ENCODE measurements around the gene LATS2. TPM values are rescaled to one million over a fixed set of nuclear protein-coding genes. Genes with fewer than 3 reads are reported as not detected.

Gene LATS2
- 10 to 100 TPM; 15.8 to 29.8 TPM for total RNA-seq

GRCh38 chr13:21061029-21061763, at the start of gene LATS2:
TSS of gene LATS2 (minus strand) at chr13:21061586. CDS start at chr13:21046026, 15,560 bp downstream.
- no peaks in the 10 kb centered on the region for H3K36me3 Mint-ChIP-seq
- H3K4me3 Mint-ChIP-seq = peak within 1 kb of the TSS; percentile 86
- peaks cover 13 to 24% of the 10 kb centered on the region in 2 donors for H3K4me1 Mint-ChIP-seq (ENCODE audit: low read depth in 2 of 2)
- H3K27ac Mint-ChIP-seq = peak within 1 kb of the TSS; percentile 79 to 82
- no peaks in the 10 kb centered on the region for H3K9me3 Mint-ChIP-seq
- ATAC-seq (peak; percentile 94 to 96), DNase-seq (ENCODE audit: low spot score) (peak; percentile 94)
- H3K27me3 Mint-ChIP-seq = no peaks in the 10 kb centered on the region

GRCh38 chr13:21109168-21109567, 47.8 kb upstream of the LATS2 start:
- H3K36me3 Mint-ChIP-seq = no peaks in the 10 kb centered on the region
- H3K4me3 Mint-ChIP-seq = no peak overlapping the region
- DNase-seq (ENCODE audit: low spot score) (no peak), ATAC-seq (no peak)
- no peak overlapping the region for H3K27ac Mint-ChIP-seq
- H3K4me1 Mint-ChIP-seq (ENCODE audit: low read depth in 2 of 2) = peaks cover 0 to 2% of the 10 kb centered on the region in 2 donors
- H3K9me3 Mint-ChIP-seq = no peaks in the 10 kb centered on the region
- no peaks in the 10 kb centered on the region for H3K27me3 Mint-ChIP-seq

- Mint-ChIP-seq H3K9me3 (no peaks in the 10 kb centered on the region), H3K4me3 (no peak overlapping the region), H3K36me3 (no peaks in the 10 kb centered on the region), H3K27ac (no peak overlapping the region), H3K4me1 (ENCODE audit: low read depth in 2 of 2) (peaks cover 0 to 2% of the 10 kb centered on the region in 2 donors), H3K27me3 (no peaks in the 10 kb centered on the region)
- ATAC-seq (no peak), DNase-seq (ENCODE audit: low spot score) (no peak)
These were observed 44.7 kb upstream of the LATS2 start for GRCh38 chr13:21106089-21106488.

- no peak for DNase-seq (ENCODE audit: low spot score)
- no peak overlapping the region for H3K4me3 Mint-ChIP-seq
- no peaks in the 10 kb centered on the region for H3K4me1 Mint-ChIP-seq (ENCODE audit: low read depth in 2 of 2)
- ATAC-seq = no peak
- no peaks in the 10 kb centered on the region for H3K27me3 Mint-ChIP-seq
- no peaks in the 10 kb centered on the region for H3K9me3 Mint-ChIP-seq
- no peak overlapping the region for H3K27ac Mint-ChIP-seq
- H3K36me3 Mint-ChIP-seq = no peaks in the 10 kb centered on the region
These were observed 43.0 kb upstream of the LATS2 start for GRCh38 chr13:21104199-21105019.

DNA sequence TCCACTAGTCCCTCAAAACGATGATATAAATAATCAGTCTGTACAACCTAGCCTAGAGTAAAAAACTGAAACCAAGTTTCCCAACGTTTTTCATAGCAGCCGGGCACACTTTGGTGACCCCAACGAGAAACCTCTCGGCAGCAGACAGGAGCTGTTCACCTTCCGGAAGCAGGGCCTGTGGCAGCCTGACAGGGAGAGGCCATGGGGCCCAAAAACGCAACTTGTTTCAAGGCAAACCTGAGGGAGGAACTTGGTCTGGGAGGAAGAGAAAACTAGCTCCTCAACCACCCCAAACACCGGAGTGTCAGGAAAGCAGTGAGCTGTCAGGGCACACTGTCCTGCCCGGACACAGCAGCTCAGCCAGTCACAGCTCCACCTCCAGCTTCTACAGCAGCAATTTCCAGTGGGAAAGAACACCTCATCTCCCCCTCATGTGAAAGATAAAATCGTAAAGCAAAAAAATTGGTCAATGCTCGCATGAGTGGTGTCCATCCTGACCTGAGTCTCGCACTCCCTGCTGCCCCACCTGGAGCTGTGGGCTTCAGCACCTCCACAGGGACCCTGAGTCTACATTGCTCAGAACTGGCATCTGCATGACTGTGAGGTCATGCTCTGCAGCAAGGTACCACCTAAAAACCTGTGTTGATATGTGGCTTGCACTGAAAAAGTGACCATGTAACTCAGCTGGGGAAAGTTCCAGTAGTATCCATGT, 40.6 kb upstream of the LATS2 start:
- ATAC-seq = no peak
- H3K4me1 Mint-ChIP-seq (ENCODE audit: low read depth in 2 of 2) = no peaks in the 10 kb centered on the region
- H3K36me3 Mint-ChIP-seq = no peaks in the 10 kb centered on the region
- H3K4me3 Mint-ChIP-seq = no peak overlapping the region
- DNase-seq (ENCODE audit: low spot score) = no peak
- no peaks in the 10 kb centered on the region for H3K9me3 Mint-ChIP-seq
- no peak overlapping the region for H3K27ac Mint-ChIP-seq
- H3K27me3 Mint-ChIP-seq = no peaks in the 10 kb centered on the region

DNA sequence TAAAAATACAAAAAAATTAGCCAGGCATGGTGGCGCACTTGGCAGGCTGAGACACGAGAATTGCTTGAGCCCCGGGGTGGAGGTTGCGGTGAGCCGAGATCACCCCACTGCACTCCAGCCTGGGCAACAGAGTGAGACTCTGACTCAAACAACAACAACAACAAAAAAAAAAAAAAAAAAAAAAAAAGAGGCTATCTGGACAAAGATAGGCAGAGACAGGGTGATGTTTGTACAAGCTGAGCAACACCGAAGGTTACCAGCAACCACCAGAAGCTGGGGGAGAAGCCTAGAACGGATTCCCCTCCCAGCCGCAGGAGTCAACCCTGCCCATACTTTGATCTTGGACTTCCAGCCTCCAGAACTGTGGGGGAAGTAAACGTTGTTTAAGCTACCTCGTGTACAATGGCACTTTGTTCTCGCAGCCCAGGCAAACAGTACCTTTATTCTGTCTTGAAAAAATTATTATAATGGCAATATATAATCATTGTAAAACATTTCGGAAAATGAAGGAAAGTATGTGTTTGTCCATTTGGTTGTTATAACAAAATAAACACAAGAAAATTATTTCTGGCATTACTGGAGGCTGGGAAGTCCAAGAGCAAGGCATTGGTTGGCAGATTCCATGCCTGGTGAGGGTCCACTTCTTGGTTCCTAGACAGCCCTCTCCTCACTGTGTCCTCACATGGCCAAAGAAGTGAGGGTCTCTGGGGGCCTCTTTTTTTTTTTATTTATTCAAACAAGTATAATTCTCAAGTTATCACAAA, 39.8 kb upstream of the LATS2 start:
- Mint-ChIP-seq H3K4me3 (no peak overlapping the region), H3K9me3 (no peaks in the 10 kb centered on the region), H3K27me3 (no peaks in the 10 kb centered on the region), H3K4me1 (ENCODE audit: low read depth in 2 of 2) (no peaks in the 10 kb centered on the region), H3K36me3 (no peaks in the 10 kb centered on the region), H3K27ac (no peak overlapping the region)
- ATAC-seq (no peak), DNase-seq (ENCODE audit: low spot score) (no peak)

DNA sequence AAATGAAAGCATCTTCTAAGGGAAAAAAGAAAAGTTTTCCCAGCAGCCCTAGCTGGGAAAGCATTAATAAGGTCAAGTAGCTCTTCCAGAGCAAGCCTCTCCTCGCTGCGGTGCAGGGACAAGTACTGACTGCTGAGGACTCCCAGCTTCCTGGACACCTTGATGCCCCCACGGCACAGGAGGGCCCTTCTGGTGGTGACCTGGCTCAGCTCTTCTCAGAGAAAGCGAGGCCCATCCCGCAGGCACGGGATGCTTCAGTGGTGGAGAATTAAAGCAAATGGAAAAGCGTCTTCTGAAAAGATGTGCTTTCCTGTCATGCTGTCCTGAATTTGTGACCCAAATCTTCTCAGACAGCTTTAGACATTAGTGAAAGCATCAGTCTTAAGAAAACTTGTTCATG, 38.8 kb upstream of the LATS2 start:
- Mint-ChIP-seq H3K4me3 (no peak overlapping the region), H3K9me3 (no peaks in the 10 kb centered on the region), H3K27ac (no peak overlapping the region), H3K4me1 (ENCODE audit: low read depth in 2 of 2) (no peaks in the 10 kb centered on the region), H3K36me3 (no peaks in the 10 kb centered on the region), H3K27me3 (no peaks in the 10 kb centered on the region)
- ATAC-seq (no peak), DNase-seq (ENCODE audit: low spot score) (no peak)

GRCh38 chr13:21095311-21095710, 33.9 kb upstream of the LATS2 start:
- H3K27ac Mint-ChIP-seq = no peak overlapping the region
- DNase-seq (ENCODE audit: low spot score) (no peak), ATAC-seq (no peak)
- no peaks in the 10 kb centered on the region for H3K4me1 Mint-ChIP-seq (ENCODE audit: low read depth in 2 of 2)
- no peaks in the 10 kb centered on the region for H3K36me3 Mint-ChIP-seq
- no peaks in the 10 kb centered on the region for H3K9me3 Mint-ChIP-seq
- no peak overlapping the region for H3K4me3 Mint-ChIP-seq
- H3K27me3 Mint-ChIP-seq = no peaks in the 10 kb centered on the region

- no peak for DNase-seq (ENCODE audit: low spot score)
- no peaks in the 10 kb centered on the region for H3K9me3 Mint-ChIP-seq
- H3K4me1 Mint-ChIP-seq (ENCODE audit: low read depth in 2 of 2) = no peaks in the 10 kb centered on the region
- H3K36me3 Mint-ChIP-seq = no peaks in the 10 kb centered on the region
- H3K27ac Mint-ChIP-seq = peak overlapping the region in 1 of 2 donors; percentile 23
- ATAC-seq = no peak
- H3K27me3 Mint-ChIP-seq = peaks cover 8% of the 10 kb centered on the region in 2 donors
- no peak overlapping the region for H3K4me3 Mint-ChIP-seq
These were observed 28.4 kb upstream of the LATS2 start for GRCh38 chr13:21089830-21090229.

DNA sequence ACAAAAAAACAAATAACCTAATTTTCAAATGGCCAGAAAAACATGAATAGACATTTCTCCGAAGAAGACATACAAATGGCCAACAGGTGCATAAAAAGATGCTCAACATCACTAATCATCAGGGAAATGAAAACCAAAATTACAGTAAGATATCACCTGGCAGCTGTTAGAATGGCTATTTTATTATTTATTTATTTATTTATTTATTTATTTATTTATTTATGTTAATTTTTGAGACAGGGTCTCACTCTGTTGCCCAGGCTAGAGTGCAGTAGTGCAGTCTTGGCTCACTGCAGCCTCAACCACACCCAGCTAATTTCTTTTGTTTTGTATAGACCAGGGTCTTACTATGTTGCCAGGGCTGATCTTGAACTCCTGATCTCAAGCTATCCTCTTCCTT, 27.1 kb upstream of the LATS2 start:
- no peak overlapping the region for H3K27ac Mint-ChIP-seq
- no peak overlapping the region for H3K4me3 Mint-ChIP-seq
- ATAC-seq = no peak
- peaks cover 8 to 12% of the 10 kb centered on the region in 2 donors for H3K27me3 Mint-ChIP-seq
- no peaks in the 10 kb centered on the region for H3K36me3 Mint-ChIP-seq
- DNase-seq (ENCODE audit: low spot score) = no peak
- no peaks in the 10 kb centered on the region for H3K4me1 Mint-ChIP-seq (ENCODE audit: low read depth in 2 of 2)
- no peaks in the 10 kb centered on the region for H3K9me3 Mint-ChIP-seq

DNA sequence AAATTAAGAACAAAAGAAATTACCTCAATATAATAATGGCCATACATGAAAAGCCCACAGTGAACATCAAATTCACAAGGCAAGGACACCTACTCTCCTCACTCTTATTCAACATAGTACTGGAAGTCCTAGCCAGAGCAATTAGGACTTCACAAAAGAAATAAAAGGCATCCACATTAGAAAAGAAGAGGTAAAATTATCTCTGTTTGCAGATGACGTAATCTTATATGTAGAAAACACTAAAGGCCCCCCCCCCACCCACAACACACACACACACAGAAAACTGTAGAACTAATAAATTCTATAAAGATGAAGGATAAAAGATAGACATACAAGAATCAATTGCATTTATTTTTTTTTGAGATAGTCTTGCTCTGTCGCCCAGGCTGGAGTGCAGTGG, 25.5 kb upstream of the LATS2 start:
- Mint-ChIP-seq H3K4me1 (ENCODE audit: low read depth in 2 of 2) (no peaks in the 10 kb centered on the region), H3K9me3 (no peaks in the 10 kb centered on the region), H3K27me3 (peaks cover 8 to 12% of the 10 kb centered on the region in 2 donors), H3K27ac (no peak overlapping the region), H3K4me3 (no peak overlapping the region), H3K36me3 (no peaks in the 10 kb centered on the region)
- no peak for DNase-seq (ENCODE audit: low spot score)
- no peak for ATAC-seq

DNA sequence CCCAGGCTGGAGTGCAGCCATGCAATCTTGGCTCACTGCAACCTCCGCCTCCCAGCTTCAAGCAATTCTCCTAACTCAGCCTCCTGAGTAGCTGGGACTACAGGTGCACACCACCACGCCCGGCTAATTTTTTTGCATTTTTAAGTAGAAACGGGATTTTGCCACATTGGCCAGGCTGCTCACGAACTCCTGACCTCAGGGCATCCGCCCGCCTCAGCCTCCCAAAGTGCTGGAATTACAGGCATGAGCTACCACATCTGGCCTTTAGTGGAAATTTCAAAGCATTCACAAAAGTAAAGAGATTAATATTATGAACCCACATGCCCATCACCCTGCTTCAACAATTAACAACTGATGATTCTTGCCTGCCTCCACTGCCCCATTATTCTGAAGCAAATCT, 20.5 kb upstream of the LATS2 start:
- H3K4me1 Mint-ChIP-seq (ENCODE audit: low read depth in 2 of 2) = peaks cover 0 to 4% of the 10 kb centered on the region in 2 donors
- DNase-seq (ENCODE audit: low spot score) = no peak
- H3K27ac Mint-ChIP-seq = no peak overlapping the region
- peaks cover 4 to 12% of the 10 kb centered on the region in 2 donors for H3K27me3 Mint-ChIP-seq
- no peaks in the 10 kb centered on the region for H3K36me3 Mint-ChIP-seq
- no peak for ATAC-seq
- H3K4me3 Mint-ChIP-seq = no peak overlapping the region
- no peaks in the 10 kb centered on the region for H3K9me3 Mint-ChIP-seq

- no peak for DNase-seq (ENCODE audit: low spot score)
- no peak overlapping the region for H3K27ac Mint-ChIP-seq
- H3K4me1 Mint-ChIP-seq (ENCODE audit: low read depth in 2 of 2) = peaks cover 3 to 4% of the 10 kb centered on the region in 2 donors
- peaks cover 0 to 11% of the 10 kb centered on the region in 2 donors for H3K27me3 Mint-ChIP-seq
- H3K4me3 Mint-ChIP-seq = no peak overlapping the region
- H3K9me3 Mint-ChIP-seq = no peaks in the 10 kb centered on the region
- no peaks in the 10 kb centered on the region for H3K36me3 Mint-ChIP-seq
- ATAC-seq = no peak
These were observed 19.2 kb upstream of the LATS2 start for GRCh38 chr13:21080593-21080891.
